Endothelial cell of umbilical vein (primary cell): ENCODE data around the gene FUT8. TPM values are rescaled to one million over a fixed set of nuclear protein-coding genes. Genes with fewer than 3 reads are reported as not detected.

Experiments
- BruUV-seq: library from RNA; stranded (reverse); fragments of 400-500 nt; replicated peaks from 2 replicates; lab custom pipeline; 2021; lab: Mats Ljungman, UMichigan
- CTCF ChIA-PET: fragments of 300-600, 350-600 bp; sonication (Branson Sonifier 250); formaldehyde crosslinking; loops from one replicate; lab custom pipeline; 2021; ENCODE audit warnings: antibody characterized with exemption, inconsistent platforms; lab: Charles Lee
- POLR2A ChIA-PET: fragments of 300-600, 350-600 bp; sonication (Branson Sonifier 250); formaldehyde crosslinking; loops from one replicate; lab custom pipeline; 2021; ENCODE audit warnings: antibody characterized with exemption, inconsistent platforms; lab: Charles Lee
- DNase-seq: peaks from one replicate; pipeline ENCODE4 v3.0.0-alpha.2; 2011; ENCODE audit warnings: low read depth, low spot score
- FAIRE-seq: peaks from 2 replicates; lab custom pipeline; 2011; peaks lifted over from hg19 to GRCh38; lab: Jason Lieb, UNC
- H2AFZ ChIP-seq: 2 replicates; pipeline ENCODE4 v1.6.0; 2012; ENCODE audit warnings: low read depth, low read length, control low read depth, inconsistent platforms
- H3K27ac ChIP-seq: 2 replicates; pipeline ENCODE4 v1.5.1; 2011; ENCODE audit warnings: low read depth, mild to moderate bottlenecking, control low read depth, low read length, moderate library complexity; ENCODE audit not compliant: insufficient read depth
- H3K27me3 ChIP-seq, 2 experiments: 2 replicates each; pipeline versions ENCODE4 v1.6.0 to v1.6.1; 2011; ENCODE audit warnings: low read length in 2 of 2, mixed read lengths in 1 of 2; ENCODE audit not compliant: control insufficient read depth in 2 of 2, insufficient read depth in 2 of 2
- H3K36me3 ChIP-seq, 2 experiments: 2 replicates in 1 of 2; 3 replicates in 1 of 2; pipeline ENCODE4 v1.5.1; 2011; ENCODE audit warnings: low read length in 2 of 2, mild to moderate bottlenecking in 1 of 2, moderate library complexity in 1 of 2; ENCODE audit not compliant: control insufficient read depth in 2 of 2, insufficient read depth in 2 of 2; ENCODE audit errors: extremely low read depth in 1 of 2
- H3K4me1 ChIP-seq: 3 replicates; pipeline ENCODE4 v1.5.1; 2011; ENCODE audit warnings: mild to moderate bottlenecking, low read length; ENCODE audit not compliant: control insufficient read depth, insufficient read depth; ENCODE audit errors: extremely low read depth
- H3K4me2 ChIP-seq: 2 replicates; pipeline ENCODE4 v1.6.1; 2011; ENCODE audit warnings: low read length, control low read depth, mixed read lengths; ENCODE audit not compliant: insufficient read depth
- H3K4me3 ChIP-seq, 3 experiments: fragments of 200-600 bp in 1 of 3; sonication (generic), shearing (Covaris generic) in 1 of 3; replicated peaks in 1 of 3; 2 replicates each; pipeline ENCODE4 v1.5.1; 2011 to 2016; ENCODE audit warnings: control low read depth in 3 of 3, low read length in 3 of 3, mild to moderate bottlenecking in 2 of 3, inconsistent platforms in 1 of 3, low read depth in 1 of 3, moderate library complexity in 1 of 3; ENCODE audit not compliant: insufficient read depth in 1 of 3
- H3K79me2 ChIP-seq: 2 replicates; pipeline ENCODE4 v1.6.0; 2012; ENCODE audit warnings: low read length, inconsistent platforms; ENCODE audit not compliant: control insufficient read depth, insufficient read depth
- H3K9ac ChIP-seq: replicated peaks from 2 replicates; pipeline ENCODE3; 2011; ENCODE audit warnings: low read length, control low read depth; ENCODE audit not compliant: insufficient read depth; ENCODE audit errors: extremely low read depth
- H3K9me1 ChIP-seq: replicated peaks from 3 replicates; pipeline ENCODE4 v1.6.0; 2011; ENCODE audit warnings: mild to moderate bottlenecking, low read length; ENCODE audit not compliant: control insufficient read depth, insufficient read depth; ENCODE audit errors: extremely low read depth
- H3K9me3 ChIP-seq: replicated peaks from 2 replicates; pipeline ENCODE4 v1.5.1; 2012; ENCODE audit warnings: low read length, inconsistent platforms; ENCODE audit not compliant: control insufficient read depth, insufficient read depth
- H4K20me1 ChIP-seq: replicated peaks from 2 replicates; pipeline ENCODE3; 2011; ENCODE audit warnings: mild to moderate bottlenecking, low read length; ENCODE audit not compliant: control insufficient read depth, insufficient read depth; ENCODE audit errors: extremely low read depth
- CTCF ChIP-seq, 2 donors: IDR thresholded peaks; 1 replicate in 1 of 2; 2 replicates in 1 of 2; pipeline ENCODE4 v1.5.1; 2011; ENCODE audit warnings: low read length in 2 of 2, mild to moderate bottlenecking in 2 of 2, moderate library complexity in 2 of 2, control low read depth in 1 of 2, inconsistent platforms in 1 of 2, low read depth in 1 of 2; ENCODE audit not compliant: insufficient read depth in 1 of 2; ENCODE audit errors: extremely low read depth in 1 of 2
- EZH2 ChIP-seq: IDR thresholded peaks from 2 replicates; pipeline ENCODE4 v1.6.1; 2012; ENCODE audit warnings: borderline replicate concordance, low read depth, mild to moderate bottlenecking, moderate library complexity, low read length, inconsistent platforms; ENCODE audit not compliant: severe bottlenecking
- FOS ChIP-seq: IDR thresholded peaks from 2 replicates; pipeline ENCODE4 v1.6.1; 2011; ENCODE audit warnings: mild to moderate bottlenecking, low read length, moderate library complexity, borderline replicate concordance; ENCODE audit not compliant: insufficient read depth
- GATA2 ChIP-seq: IDR thresholded peaks from 2 replicates; pipeline ENCODE4 v1.7.0; 2011; ENCODE audit warnings: low read depth, mild to moderate bottlenecking, moderate library complexity, mixed read lengths, low read length; ENCODE audit not compliant: insufficient read length, insufficient read depth
- JUN ChIP-seq: IDR thresholded peaks from 2 replicates; pipeline ENCODE4 v1.6.1; 2011; ENCODE audit warnings: borderline replicate concordance, low read depth; ENCODE audit not compliant: insufficient read length, insufficient read depth
- MYC ChIP-seq: IDR thresholded peaks from one replicate; pipeline ENCODE4 v1.6.1; 2011; ENCODE audit warnings: mild to moderate bottlenecking, low read depth, low read length
- POLR2A ChIP-seq: IDR thresholded peaks from 2 replicates; pipeline ENCODE4 v1.6.1; 2012; ENCODE audit warnings: low read depth, mild to moderate bottlenecking, control low read depth, low read length
- POLR2AphosphoS5 ChIP-seq: IDR thresholded peaks from 2 replicates; pipeline ENCODE4 v1.6.1; 2012; ENCODE audit warnings: low read depth, mild to moderate bottlenecking, control low read depth, low read length, moderate library complexity; ENCODE audit not compliant: insufficient read depth
- dilution Hi-C: fragments of 300-500 bp; cut with MboI; formaldehyde crosslinking; loops from one replicate; pipeline ENCODE4 v1.15.0; 2019; ENCODE audit warnings: low sequenced_read_pairs; ENCODE audit not compliant: extremely low pct_ligation_motif_present
- intact Hi-C: fragments of 100-400 bp; cut with micrococcal nuclease; formaldehyde crosslinking; loops from one replicate; pipeline ENCODE4 v1.10.0; 2022
- polyA plus RNA-seq, 4 experiments: library from polyadenylated mRNA; depleted of rRNA in 3 of 4; stranded (reverse) in 3 of 4; unstranded in 1 of 4; fragments of >200 nt; gene quantifications; 2 replicates each; pipeline versions ENCODE4 v1.2.1 to v1.2.3, GENCODE V29; 2011 to 2012; ENCODE audit warnings: missing spikeins in 1 of 4
- total RNA-seq: library from RNA; stranded (reverse); gene quantifications from 2 replicates; pipeline ENCODE4 v1.2.3, GENCODE V29; 2021

FUT8 gene
- total and polyA plus RNA-seq, 2 donors (not counting 3 experiments of a cell fraction or from before 2014, with no cell fraction given): 16.7 to 38.8 TPM

- H3K27ac ChIP-seq: no peak overlapping the region
- POLR2A ChIA-PET: no interaction called here
- FAIRE-seq (no peak), DNase-seq (no peak)
- no peak overlapping the region for H3K4me2 ChIP-seq
- H3K27me3 ChIP-seq: no peaks in the 10 kb centered on the region
- dilution Hi-C loops (no loop called here), intact Hi-C loops (no loop called here)
- no TSS peak for BruUV-seq
- no peaks in the 10 kb centered on the region for H4K20me1 ChIP-seq
- H3K36me3 ChIP-seq: no peaks in the 10 kb centered on the region
- peaks cover 5% of the 10 kb centered on the region for H3K79me2 ChIP-seq
- TF ChIP-seq MYC (no peak), FOS (no peak), EZH2 (no peak), JUN (no peak), GATA2 (no peak), POLR2AphosphoS5 (no peak), CTCF (IDR thresholded peaks at IDR 0.05; ENCODE audit: extremely low read depth in 1 of 2, insufficient read depth in 1 of 2, low read depth in 1 of 2, low read length in 2 of 2) (no peak), POLR2A (no peak)
- no peak overlapping the region for H3K9ac ChIP-seq
- H3K9me1 ChIP-seq: no peaks in the 10 kb centered on the region
- H3K9me3 ChIP-seq: no peaks in the 10 kb centered on the region
- no peak overlapping the region for H3K4me3 ChIP-seq
- CTCF ChIA-PET: no interaction called here
- no peaks in the 10 kb centered on the region for H3K4me1 ChIP-seq
- no peak overlapping the region for H2AFZ ChIP-seq
Measured at GRCh38 chr14:65549429-65549828, 136.9 kb downstream of the FUT8 start.
